A673 (cell line): ENCODE measurements around the gene PDCD4. TPM values are rescaled to one million over a fixed set of nuclear protein-coding genes. Genes with fewer than 3 reads are reported as not detected.

Experiments used
- BruUV-seq: library from RNA; stranded (reverse); fragments of 400-500 nt; replicated peaks from 2 replicates; lab custom pipeline; 2021; lab: Mats Ljungman, UMichigan
- CTCF ChIA-PET: fragments of 300-600 bp; sonication (Branson Sonifier 250); formaldehyde crosslinking; loops from one replicate; lab custom pipeline; 2022; ENCODE audit warnings: antibody characterized with exemption; lab: Charles Lee
- POLR2A ChIA-PET: fragments of 300-600 bp; sonication (Branson Sonifier 250); formaldehyde crosslinking; loops from one replicate; lab custom pipeline; 2022; ENCODE audit warnings: antibody characterized with exemption; ENCODE audit not compliant: low non-redundant PET; lab: Charles Lee
- DNase-seq: peaks from one replicate; pipeline ENCODE4 v3.0.0-alpha.2; 2015; ENCODE audit warnings: low spot score
- H3K27ac ChIP-seq: fragments of 200-600 bp; sonication (generic); 2 replicates; pipeline ENCODE4 v1.5.1; 2016; ENCODE audit warnings: mixed run types, low read depth, mild to moderate bottlenecking, mixed read lengths, antibody characterized with exemption, low read length; ENCODE audit not compliant: poor library complexity, severe bottlenecking
- H3K27me3 ChIP-seq: fragments of 200-600 bp; sonication (generic); replicated peaks from 2 replicates; pipeline ENCODE4 v1.6.1; 2017; ENCODE audit warnings: mixed run types, low read depth, mild to moderate bottlenecking, mixed read lengths, antibody characterized with exemption, low read length; ENCODE audit not compliant: insufficient read depth, poor library complexity
- H3K36me3 ChIP-seq: fragments of 200-600 bp; sonication (generic); 2 replicates; pipeline ENCODE4 v1.6.1; 2016; ENCODE audit warnings: mixed run types, mild to moderate bottlenecking, mixed read lengths, antibody characterized with exemption, low read length; ENCODE audit not compliant: insufficient read depth, poor library complexity, severe bottlenecking
- H3K4me1 ChIP-seq: fragments of 200-600 bp; sonication (generic); 2 replicates; pipeline ENCODE4 v1.6.1; 2017; ENCODE audit warnings: mixed run types, mild to moderate bottlenecking, mixed read lengths, antibody characterized with exemption, low read length; ENCODE audit not compliant: insufficient read depth, poor library complexity, severe bottlenecking
- H3K4me3 ChIP-seq: fragments of 200-600 bp; sonication (generic); 2 replicates; pipeline ENCODE4 v1.5.1; 2016; ENCODE audit warnings: low read depth, mixed run types, mild to moderate bottlenecking, mixed read lengths, low read length; ENCODE audit not compliant: poor library complexity, severe bottlenecking
- H3K9me3 ChIP-seq: fragments of 200-600 bp; sonication (generic); 2 replicates; pipeline ENCODE4 v1.6.1; 2016; ENCODE audit warnings: mixed run types, low read depth, mild to moderate bottlenecking, mixed read lengths, antibody characterized with exemption, low read length; ENCODE audit not compliant: poor library complexity, severe bottlenecking
- CTCF ChIP-seq: fragments of 300-800, 200-600 bp; sonication (generic); conservative IDR thresholded peaks from 2 replicates; pipeline ENCODE4 v1.5.1; 2017; ENCODE audit warnings: low read depth, mild to moderate bottlenecking, antibody characterized with exemption, low read length, moderate library complexity, mixed read lengths
- EZH2 ChIP-seq: fragments of 200-600 bp; sonication (generic); IDR thresholded peaks from 2 replicates; pipeline ENCODE4 v1.6.1; 2017; ENCODE audit warnings: borderline replicate concordance, low read depth, mild to moderate bottlenecking, mixed read lengths, antibody characterized with exemption, low read length; ENCODE audit not compliant: poor library complexity, severe bottlenecking
- intact Hi-C: fragments of 100-400 bp; cut with micrococcal nuclease; formaldehyde crosslinking; loops from one replicate; pipeline ENCODE4 v1.10.0; 2022; ENCODE audit not compliant: unreplicated experiment
- total RNA-seq: library from RNA; stranded (reverse); gene quantifications from 2 replicates; pipeline ENCODE4 v1.2.3, GENCODE V29; 2021

Gene PDCD4
- total RNA-seq, 1 experiment from 2014 or later: 17.3 TPM

- intact Hi-C loops: no loop called here
- no peak overlapping the region for H3K27ac ChIP-seq
- TF ChIP-seq CTCF: no peak
- no peak for TF ChIP-seq EZH2
- no peak overlapping the region for H3K4me3 ChIP-seq
- no peak for DNase-seq
- ChIA-PET POLR2A (no interaction called here), CTCF (no interaction called here)
- H3K9me3 ChIP-seq: no peaks in the 10 kb centered on the region
- no TSS peak for BruUV-seq
- peaks cover 5% of the 10 kb centered on the region for H3K4me1 ChIP-seq
- H3K27me3 ChIP-seq: no peaks in the 10 kb centered on the region
- H3K36me3 ChIP-seq: no peaks in the 10 kb centered on the region
Measured at GRCh38 chr10:110829721-110830410, 41.9 kb upstream of the PDCD4 start.

- no peak for DNase-seq
- Histone ChIP-seq H3K4me1 (peaks cover 5% of the 10 kb centered on the region), H3K4me3 (no peak overlapping the region), H3K27ac (no peak overlapping the region), H3K27me3 (no peaks in the 10 kb centered on the region), H3K9me3 (no peaks in the 10 kb centered on the region), H3K36me3 (no peaks in the 10 kb centered on the region)
- CTCF ChIA-PET: no interaction called here
- BruUV-seq: no TSS peak
- POLR2A ChIA-PET: no interaction called here
- TF ChIP-seq EZH2 (no peak), CTCF (no peak)
- intact Hi-C loops: no loop called here
Measured at GRCh38 chr10:110833234-110833940, 38.3 kb upstream of the PDCD4 start.

- Histone ChIP-seq H3K27me3 (no peaks in the 10 kb centered on the region), H3K36me3 (no peaks in the 10 kb centered on the region), H3K27ac (no peak overlapping the region), H3K4me3 (no peak overlapping the region), H3K4me1 (peaks cover 5% of the 10 kb centered on the region), H3K9me3 (no peaks in the 10 kb centered on the region)
- no peak for DNase-seq
- BruUV-seq: no TSS peak
- no peak for TF ChIP-seq EZH2
- no peak for TF ChIP-seq CTCF
- ChIA-PET POLR2A (no interaction called here), CTCF (no interaction called here)
- intact Hi-C loops: no loop called here
Measured at GRCh38 chr10:110833941-110834628, 37.6 kb upstream of the PDCD4 start.
